HL-60 (cell line): ENCODE results near the gene ALK.

Experiments
- POLR2AphosphoS5 ChIP-seq: IDR thresholded peaks from 2 replicates; pipeline ENCODE4 v1.6.1; 2012; ENCODE audit warnings: low read depth
- SPI1 ChIP-seq: IDR thresholded peaks from 2 replicates; pipeline ENCODE4 v1.6.1; 2012; ENCODE audit warnings: low read depth, mild to moderate bottlenecking, borderline replicate concordance
- TF ChIP-seq, protein P1 (sequence below): IDR thresholded peaks from 2 replicates; pipeline ENCODE4 v1.6.1; 2012; ENCODE audit warnings: low read depth; ENCODE audit not compliant: insufficient replicate concordance
- TF ChIP-seq, protein P2 (sequence below): IDR thresholded peaks from one replicate; pipeline ENCODE4 v1.5.1; 2011; ENCODE audit warnings: low read length, control low read depth, inconsistent platforms; ENCODE audit not compliant: insufficient read depth

DNA sequence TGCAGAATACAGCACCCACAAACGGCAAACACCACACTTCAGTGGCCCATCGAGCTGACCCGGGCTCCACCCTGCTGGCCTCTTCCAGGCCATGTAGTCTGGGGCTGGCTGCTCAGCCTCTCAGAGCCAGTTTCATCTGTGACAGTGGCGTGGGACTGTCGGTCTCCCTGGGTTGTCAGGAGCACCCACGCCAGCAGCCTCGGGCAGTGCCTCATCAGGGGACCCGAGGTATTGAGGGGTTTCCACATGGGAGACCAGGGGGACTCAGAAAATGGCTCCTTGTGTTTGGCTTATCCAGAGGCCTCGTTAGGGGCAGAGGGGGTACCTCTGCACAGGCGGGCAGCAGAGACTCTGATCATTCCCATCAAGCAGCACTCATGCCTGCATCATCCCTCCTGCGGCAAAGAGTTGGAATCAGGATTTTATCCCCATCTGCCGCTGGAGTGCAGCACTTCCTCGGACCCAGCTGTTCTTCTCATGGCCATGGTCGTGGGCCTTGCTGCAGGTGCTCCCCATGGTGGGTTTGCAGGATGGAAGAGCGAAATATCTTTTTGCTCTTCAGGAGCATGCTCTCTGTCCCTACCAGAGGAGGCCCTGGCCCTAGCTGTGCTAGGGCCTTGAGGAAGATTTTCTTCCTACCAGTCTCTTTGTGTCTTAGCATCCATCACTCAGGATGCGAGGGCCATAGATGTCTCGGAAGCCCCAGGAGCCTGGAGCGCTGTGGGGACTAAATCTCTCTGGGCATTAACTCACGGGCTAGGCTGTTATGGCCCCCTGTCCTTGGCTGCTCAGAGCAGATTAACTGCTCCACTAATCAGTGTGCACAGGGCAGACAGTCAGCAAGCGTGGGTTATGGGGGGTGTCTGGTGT lies 705.4 kb downstream of the ALK start:
- TF ChIP-seq, protein P1, sequence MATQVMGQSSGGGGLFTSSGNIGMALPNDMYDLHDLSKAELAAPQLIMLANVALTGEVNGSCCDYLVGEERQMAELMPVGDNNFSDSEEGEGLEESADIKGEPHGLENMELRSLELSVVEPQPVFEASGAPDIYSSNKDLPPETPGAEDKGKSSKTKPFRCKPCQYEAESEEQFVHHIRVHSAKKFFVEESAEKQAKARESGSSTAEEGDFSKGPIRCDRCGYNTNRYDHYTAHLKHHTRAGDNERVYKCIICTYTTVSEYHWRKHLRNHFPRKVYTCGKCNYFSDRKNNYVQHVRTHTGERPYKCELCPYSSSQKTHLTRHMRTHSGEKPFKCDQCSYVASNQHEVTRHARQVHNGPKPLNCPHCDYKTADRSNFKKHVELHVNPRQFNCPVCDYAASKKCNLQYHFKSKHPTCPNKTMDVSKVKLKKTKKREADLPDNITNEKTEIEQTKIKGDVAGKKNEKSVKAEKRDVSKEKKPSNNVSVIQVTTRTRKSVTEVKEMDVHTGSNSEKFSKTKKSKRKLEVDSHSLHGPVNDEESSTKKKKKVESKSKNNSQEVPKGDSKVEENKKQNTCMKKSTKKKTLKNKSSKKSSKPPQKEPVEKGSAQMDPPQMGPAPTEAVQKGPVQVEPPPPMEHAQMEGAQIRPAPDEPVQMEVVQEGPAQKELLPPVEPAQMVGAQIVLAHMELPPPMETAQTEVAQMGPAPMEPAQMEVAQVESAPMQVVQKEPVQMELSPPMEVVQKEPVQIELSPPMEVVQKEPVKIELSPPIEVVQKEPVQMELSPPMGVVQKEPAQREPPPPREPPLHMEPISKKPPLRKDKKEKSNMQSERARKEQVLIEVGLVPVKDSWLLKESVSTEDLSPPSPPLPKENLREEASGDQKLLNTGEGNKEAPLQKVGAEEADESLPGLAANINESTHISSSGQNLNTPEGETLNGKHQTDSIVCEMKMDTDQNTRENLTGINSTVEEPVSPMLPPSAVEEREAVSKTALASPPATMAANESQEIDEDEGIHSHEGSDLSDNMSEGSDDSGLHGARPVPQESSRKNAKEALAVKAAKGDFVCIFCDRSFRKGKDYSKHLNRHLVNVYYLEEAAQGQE = no peak
- TF ChIP-seq, protein P2, sequence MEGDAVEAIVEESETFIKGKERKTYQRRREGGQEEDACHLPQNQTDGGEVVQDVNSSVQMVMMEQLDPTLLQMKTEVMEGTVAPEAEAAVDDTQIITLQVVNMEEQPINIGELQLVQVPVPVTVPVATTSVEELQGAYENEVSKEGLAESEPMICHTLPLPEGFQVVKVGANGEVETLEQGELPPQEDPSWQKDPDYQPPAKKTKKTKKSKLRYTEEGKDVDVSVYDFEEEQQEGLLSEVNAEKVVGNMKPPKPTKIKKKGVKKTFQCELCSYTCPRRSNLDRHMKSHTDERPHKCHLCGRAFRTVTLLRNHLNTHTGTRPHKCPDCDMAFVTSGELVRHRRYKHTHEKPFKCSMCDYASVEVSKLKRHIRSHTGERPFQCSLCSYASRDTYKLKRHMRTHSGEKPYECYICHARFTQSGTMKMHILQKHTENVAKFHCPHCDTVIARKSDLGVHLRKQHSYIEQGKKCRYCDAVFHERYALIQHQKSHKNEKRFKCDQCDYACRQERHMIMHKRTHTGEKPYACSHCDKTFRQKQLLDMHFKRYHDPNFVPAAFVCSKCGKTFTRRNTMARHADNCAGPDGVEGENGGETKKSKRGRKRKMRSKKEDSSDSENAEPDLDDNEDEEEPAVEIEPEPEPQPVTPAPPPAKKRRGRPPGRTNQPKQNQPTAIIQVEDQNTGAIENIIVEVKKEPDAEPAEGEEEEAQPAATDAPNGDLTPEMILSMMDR = no peak
- no peak for TF ChIP-seq POLR2AphosphoS5
- TF ChIP-seq SPI1 = no peak
